Measurements from ENCODE around the gene TIMP2.
"Not testable (repeated sequence)": the region's sequence is repeated elsewhere in the genome, so short reads cannot be mapped to it uniquely, and the experiment has no call there.

The TIMP2 gene

DNA sequence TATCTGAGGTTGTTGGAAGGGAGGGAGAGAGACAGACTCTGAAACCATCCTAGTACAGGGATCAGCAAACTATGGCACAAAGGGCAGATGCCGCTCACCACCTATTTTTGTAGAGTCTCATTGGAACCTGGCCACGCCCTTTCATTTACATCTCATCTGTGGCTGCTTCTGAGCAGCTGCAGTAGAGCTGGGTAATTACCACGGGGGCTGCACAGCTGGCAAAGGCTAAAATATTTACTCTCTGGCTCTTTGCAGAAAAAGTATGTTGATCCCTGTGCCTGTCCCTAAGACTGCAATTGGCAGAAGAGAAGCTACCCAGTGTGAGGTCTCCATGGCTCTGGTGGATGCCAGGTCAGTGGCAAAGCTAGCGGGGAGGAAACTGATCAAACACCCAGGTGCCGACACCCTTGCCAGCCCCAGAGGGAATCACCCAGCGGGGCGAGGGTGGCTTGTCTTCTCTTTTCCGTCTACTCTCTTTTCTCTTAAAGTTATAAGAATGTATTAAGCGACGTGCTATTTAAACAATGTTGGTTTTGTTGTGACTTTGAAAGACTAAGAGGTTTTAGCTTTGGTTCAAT is 36.2 kb downstream of the TIMP2 start:
- no peak for DNase-seq (ENCODE audit: low read depth)

DNA sequence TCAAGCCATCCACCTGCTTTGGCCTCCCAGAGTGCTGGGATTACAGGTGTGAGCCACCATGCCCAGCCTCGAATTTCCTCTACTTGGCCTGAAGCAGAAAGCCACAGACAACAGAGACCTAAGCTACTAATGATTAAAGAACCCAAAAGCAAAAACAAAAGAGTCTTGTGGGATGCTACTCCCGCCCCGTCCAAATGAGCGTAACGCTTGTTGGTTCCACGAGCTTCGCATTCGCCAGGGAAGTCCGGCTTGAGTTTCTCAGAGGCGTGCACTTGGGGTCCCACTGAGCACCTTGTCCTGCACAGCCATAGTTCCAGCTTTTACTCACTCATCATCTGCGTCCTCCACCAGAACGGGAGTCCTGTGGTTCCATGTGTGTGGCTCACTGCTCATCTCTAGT is 38.2 kb downstream of the TIMP2 start:
- DNase-seq (ENCODE audit: low read depth): no peak

DNA sequence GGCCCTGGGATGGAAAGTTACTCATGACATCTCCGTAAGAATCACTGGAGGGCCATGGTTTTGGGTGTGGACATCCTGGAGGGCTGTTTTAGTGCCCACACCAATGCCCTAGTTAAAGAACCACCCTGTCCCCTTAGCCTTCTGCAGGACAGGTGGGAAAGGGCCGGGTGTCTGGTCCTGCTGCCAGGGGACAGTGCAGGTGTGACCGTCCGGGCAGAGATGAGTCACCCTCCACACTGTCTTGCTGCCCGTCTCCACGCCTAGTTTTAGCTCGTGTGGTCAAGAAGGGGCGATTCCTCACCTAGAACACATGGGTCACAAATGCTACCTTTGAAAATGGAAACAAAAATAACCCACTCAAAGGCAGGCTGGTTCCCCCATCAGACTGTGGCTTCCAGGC is 39.2 kb downstream of the TIMP2 start:
- no peak for DNase-seq (ENCODE audit: low read depth)

DNA sequence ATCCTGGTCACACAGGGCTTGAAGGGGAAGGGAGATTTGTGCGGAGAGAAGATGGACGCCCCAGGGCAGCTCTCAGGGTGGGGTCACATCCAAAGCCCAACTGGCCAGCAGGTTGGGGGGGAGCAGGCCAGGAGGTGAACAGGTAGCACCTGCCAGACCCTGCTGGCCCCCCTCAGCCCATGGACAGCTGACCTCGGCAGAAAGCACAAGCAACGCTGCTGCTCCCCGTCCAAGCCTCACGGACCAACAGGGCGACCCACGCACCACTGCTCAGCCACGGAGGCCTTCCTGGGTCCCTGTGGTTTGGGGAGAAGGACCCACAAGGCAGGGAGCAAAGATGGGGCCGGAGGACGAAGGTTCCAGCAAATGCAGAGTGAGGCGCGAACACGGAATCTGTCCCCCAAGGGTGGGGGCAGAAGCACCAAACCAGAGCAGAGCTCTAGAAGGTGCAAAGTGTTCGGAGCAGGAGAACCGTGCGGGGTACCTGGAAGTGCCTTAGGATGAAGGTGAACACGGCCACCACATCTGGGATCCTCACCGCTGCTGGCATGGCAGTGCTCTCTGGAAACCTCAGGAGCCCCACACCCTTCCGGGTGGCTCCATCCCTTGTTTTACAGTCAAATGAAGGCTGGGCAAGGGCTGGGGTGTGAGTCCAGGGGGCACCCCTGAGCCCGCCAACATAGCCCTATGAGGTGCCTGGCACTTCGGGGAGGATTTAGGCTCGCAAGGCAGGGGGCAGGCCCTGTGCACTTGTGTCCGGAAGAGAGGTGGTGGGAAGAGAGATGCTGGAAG is 40.1 kb downstream of the TIMP2 start:
- DNase-seq (ENCODE audit: low read depth): no peak

GRCh38 chr17:78884148-78884825 is 40.9 kb downstream of the TIMP2 start:
- DNase-seq (ENCODE audit: low read depth): no peak

- peak; percentile 97 for DNase-seq (ENCODE audit: low read depth)
These were observed 41.6 kb downstream of the TIMP2 start for GRCh38 chr17:78883533-78884131.

DNA sequence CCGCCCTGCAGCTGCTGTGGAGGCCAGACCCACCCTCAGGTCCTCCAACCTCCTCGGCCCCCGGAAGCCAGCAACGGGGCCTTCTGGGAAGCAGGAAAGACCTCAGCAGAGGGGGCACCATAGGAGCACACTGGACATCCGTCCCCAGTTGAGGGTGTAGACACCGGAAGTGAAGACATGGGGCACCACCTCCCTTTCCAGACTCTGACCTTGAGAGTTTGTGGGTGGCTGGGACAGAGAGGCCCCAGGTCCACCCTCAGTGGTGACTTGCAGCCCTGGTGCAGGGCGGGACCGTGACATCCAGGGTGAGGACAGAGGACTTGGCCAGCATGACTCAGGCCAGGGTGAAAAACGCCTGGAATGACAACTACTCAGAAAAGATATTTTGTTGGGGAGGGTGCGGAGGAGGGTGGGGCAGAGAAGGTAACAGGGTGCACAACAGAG is 42.1 kb downstream of the TIMP2 start:
- DNase-seq (ENCODE audit: low read depth): peak; percentile 91

DNA sequence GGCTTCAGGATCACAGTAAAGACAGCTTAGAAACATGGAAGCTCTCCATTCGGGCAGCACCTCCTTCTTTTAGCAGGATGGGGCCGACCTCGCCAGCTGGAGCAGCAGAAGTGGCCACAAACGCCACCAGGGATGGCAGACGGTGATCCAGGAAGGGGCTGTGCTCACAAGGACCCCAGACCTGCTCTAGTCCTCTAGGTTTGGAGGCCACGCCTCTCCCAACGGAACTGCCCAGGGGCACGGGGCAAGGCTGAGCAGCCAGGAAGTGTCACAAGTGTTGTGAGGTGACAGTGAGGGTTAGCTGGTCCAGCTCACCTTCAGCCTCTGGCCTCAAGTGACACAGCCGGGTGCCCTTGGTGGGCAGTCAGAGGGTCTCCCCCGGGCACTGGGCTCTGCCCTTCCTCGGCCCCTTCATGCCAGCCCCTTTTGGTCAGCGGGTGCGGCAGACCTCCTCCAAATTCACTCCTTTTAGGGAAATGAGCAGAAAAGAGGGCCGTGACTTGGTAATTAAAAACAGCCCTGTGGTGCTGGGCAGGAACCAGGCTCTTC is 42.6 kb downstream of the TIMP2 start:
- peak; percentile 27 for DNase-seq (ENCODE audit: low read depth)

DNA sequence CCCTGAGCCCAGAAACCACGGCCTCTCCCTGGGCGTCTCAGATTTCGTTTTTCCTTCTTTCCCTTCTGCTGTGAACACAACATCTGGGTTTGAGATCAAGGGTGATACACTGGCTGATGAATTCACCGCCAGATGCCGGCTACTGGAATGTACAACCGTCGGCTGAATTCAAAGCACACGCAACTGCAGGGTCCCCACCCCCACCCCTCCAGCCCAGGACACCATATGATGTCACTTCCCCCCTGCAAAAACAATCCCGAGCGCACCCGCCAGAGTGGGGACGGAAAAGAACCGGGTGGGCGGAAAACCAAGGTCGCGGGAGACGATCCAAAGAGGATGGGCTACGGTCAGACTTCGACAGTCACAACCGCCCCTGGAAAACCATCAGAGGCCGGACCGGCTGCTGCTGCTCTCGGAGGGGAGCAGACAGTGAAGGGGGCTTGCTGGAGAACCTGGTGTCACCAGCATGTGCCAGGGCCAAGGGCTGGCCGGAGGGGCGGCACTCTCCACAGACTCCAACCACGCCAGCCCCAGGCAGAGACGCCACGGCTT is 45.5 kb downstream of the TIMP2 start:
- DNase-seq (ENCODE audit: low read depth): peak; percentile 93

GRCh38 chr17:78878871-78879527 is 46.2 kb downstream of the TIMP2 start:
- DNase-seq (ENCODE audit: low read depth): no peak

DNA sequence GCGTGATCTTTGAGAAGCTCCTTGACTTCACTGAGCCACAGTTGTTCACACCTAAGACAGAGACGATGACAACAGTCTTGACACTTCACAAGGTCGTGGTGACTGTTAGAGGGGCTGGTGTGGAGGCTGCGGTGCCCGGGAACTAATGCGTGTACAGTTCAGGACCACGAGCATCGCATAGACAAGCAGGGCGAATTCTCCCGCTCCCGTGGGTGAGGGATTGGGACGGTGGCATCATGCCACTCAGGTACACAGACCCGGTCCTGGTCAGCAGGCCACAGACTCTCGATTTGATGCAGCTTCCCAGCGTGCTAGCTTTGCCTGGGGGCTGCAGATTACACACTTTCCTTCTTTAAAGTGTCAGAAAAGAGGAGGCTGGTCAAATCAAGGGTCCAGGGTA is 46.9 kb downstream of the TIMP2 start:
- no peak for DNase-seq (ENCODE audit: low read depth)

DNA sequence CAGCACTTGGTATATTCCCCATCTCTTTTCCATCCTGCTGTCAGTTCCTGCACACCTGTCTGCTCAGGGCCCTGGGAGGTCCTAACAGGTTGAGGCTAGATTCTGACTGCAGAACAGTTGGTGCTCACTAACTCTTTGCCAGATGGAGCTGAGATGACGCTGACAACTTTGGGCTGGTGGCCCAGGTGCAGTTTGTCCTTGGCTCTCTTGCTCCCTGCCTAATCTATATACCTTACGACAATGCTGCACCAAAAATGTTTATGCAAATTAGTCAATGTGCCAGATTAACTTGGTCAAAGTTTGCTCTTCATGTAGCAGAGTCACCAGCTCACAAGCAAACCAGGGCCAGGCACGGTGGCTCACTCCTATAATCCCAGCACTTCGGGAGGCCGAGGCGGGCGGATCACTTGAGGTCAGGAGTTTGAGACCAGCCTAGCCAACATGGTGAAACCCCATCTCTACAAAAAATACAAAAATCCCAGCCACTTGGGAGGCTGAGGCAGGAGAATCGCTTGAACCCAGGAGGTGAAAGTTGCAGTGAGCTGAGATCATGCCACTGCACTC is 48.2 kb downstream of the TIMP2 start:
- not testable (repeated sequence) for DNase-seq (ENCODE audit: low read depth)

GRCh38 chr17:78876094-78876597 is 49.0 kb downstream of the TIMP2 start:
- no peak for DNase-seq (ENCODE audit: low read depth)

- no peak for DNase-seq (ENCODE audit: low read depth)
These were observed 49.7 kb downstream of the TIMP2 start for GRCh38 chr17:78875363-78876093.

- peak; percentile 40 for DNase-seq (ENCODE audit: low read depth)
These were observed 51.5 kb downstream of the TIMP2 start for GRCh38 chr17:78873519-78874340.

DNA sequence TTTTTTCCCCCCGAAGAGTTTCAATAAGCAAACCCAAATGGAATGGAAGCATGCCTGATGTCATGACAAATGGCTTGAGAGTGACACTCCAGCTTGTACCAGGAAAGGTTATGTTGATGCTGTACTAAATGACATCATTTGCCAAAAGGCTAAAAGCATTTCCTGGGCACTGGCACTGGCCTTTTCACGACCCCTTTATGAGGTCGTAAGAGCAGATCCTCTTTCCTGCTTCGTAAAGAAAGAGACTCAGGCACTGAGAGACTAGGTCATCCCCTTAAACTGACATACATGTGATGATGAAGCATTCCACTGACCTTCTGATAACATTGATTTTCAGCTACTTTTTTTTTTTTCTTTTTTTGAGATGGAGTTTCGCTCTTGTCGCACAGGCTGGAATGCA is 52.7 kb downstream of the TIMP2 start:
- no peak for DNase-seq (ENCODE audit: low read depth)

DNA sequence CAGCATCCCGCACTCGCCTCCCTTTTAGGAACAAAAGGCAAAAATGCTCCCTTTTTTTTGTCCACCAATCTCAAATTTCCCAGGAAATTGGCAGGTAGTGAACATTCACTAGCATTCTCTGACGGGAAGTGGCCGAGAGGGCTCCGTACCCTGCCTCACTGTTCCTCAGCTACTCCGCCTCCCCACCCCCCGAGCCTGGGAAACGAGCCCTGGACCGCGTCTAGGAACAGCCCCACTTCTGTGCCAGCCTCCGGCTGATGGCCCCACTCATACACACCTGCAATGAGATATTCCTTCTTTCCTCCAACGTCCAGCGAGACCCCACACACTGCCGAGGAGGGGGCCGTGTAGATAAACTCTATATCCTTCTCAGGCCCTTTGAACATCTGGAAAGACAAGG is 54.6 kb downstream of the TIMP2 start:
- no peak for DNase-seq (ENCODE audit: low read depth)

DNA sequence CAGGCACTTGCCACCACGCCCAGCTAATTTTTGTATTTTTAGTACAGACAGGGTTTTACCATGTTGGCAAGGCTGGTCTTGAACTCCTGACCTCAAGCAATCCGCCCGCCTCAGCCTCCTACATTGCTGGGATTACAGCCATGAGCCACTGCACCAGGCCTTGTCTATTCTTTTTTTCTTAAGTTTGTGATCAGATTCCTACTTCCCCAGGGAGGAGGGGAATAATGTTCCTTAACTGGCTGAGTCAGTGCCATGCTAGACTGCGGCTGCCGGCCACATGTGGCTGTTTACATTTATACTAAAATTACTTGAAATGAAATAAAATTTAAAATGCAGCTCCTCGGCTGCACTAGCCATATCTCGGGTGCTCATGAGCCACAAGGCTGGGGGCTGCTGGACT is 56.8 kb downstream of the TIMP2 start:
- DNase-seq (ENCODE audit: low read depth): peak; percentile 92

DNA sequence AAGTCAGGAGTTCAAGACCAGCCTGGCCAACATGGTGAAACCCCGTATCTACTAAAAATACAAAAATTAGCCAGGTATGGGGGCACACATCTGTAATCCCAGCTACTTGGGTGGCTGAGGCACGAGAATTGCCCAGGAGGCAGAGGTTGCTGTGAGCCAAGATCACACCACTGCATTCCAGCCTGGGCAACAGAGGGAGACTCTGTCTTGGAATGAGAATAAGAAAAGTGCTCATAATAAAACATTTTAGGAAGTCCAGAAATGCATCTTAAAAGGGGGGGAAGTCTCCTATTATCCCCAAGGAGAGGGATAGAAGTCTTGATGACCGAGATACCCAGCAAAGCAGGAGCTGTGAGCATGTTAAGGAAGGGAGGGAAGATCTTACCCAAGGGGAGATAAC is 58.1 kb downstream of the TIMP2 start:
- not testable (repeated sequence) for DNase-seq (ENCODE audit: low read depth)

Measured in fibroblast of gingiva (primary cell).